GM18508 (cell line): ENCODE data around the gene TOP1.

ENCODE experiments used
- ATAC-seq: cut with Tn5 transposase; IDR thresholded peaks from one replicate; pipeline ENCODE4 v1.9.1; 2021; ENCODE audit warnings: moderate number of reproducible peaks; ENCODE audit not compliant: insufficient read depth, unreplicated experiment

TOP1 gene

DNA sequence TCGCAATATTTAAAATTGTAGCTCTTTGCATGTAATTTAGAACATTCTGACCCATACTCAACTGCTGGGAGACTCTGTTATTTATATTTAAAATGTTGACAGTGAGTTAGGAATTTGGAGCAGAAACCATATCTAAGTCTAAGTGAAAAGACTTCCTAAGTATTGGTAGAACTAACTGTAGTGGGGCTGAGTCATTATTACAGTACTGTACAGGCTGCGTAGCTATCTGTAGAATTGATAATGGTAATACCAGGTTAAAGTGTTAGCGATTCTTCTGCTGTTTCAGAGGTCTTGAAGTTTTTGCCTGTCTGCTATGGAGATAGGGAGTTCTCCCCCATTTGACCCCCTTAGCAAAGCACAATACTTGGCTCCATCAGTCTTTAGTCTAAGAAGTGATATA, 3.6 kb downstream of the TOP1 start:
- no peak for ATAC-seq

DNA sequence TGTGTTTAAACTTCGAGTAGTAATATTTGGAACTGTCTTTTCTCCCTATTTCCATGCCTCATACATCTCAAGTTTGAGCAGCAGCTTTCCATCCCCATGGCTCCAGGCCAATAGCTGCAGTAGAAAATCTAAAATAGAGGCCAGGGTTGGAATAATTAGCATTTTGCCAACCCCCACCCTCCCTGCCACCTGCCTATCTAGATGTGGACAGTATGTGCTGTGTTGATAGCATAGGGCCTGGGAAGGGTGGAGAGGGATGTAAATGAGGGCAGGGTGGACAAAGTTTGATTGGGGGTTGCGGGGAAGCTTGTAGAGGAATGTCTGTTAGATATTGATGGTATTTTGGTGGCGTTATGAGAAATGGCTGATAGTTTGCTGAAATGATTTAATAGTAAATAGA, 5.6 kb downstream of the TOP1 start:
- ATAC-seq = no peak

DNA sequence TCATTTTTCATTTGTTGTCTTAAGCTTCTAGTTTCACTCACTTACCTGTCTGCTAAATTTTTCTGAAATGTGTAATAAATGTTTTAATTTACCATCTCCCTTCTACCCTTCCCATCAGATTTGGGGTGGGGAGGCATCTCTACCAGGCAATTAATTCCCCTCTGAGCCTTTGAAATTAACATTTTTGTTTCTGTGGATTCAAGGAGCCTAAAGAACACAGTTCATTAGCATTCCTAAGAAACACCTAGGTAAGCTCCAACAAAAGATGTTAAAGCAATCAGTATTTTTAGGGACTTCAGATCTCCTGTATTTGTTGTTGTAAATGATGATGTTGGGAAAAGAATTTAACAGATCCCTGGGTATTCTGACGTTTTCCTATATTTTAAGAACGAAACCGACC, 6.6 kb downstream of the TOP1 start:
- no peak for ATAC-seq

DNA sequence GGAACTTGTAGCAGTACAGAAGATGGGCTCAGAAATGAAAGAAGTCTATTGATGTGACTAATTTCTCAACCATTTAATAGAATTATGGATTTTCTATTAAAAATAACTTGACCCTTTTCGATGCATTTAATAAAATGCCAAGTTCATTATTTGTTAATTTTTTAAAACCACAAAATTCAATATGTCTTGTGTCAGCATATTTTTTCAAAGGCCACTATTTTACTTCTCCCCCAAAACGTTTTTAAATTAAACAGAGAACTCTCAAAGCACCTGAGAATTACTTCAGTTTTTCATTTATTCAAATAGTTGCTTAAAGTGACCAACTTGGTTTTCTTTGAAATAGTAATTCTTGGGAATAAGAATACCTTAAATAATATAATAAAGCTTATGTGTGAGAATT, 8.6 kb downstream of the TOP1 start:
- no peak for ATAC-seq

DNA sequence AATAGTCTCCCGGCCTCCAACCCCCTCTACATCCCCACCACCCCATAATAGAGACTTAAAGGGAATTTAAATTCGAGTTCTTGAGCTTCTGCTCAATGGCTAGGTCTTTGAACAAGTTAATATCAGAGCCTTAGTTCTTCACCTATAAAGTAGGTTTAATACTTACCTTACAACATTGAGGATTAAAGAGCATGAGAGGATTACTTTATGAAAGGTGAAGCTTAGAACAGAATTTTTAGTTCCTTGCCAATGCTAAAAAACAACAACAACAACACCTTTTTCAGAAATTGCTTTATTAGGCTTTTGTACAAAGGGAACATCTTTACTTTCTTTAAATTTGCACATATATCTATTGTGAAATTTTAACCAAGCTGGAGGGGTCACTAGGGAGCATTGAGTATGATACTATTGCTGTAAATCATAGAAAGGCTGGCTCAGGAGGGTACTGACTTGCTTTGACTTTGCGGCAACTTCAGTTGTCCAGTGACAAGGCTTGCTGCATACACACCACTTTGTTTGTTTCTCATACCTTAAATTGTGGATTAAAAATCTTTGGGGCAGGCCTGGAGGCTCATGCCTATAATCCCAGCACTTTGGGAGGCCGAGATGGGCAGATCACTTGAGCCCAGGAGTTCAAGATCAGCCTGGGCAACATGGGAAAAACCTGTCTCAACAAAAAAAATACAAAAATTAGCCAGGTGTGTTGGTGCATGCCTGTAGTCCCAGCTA, 9.7 kb downstream of the TOP1 start:
- ATAC-seq = no peak

DNA sequence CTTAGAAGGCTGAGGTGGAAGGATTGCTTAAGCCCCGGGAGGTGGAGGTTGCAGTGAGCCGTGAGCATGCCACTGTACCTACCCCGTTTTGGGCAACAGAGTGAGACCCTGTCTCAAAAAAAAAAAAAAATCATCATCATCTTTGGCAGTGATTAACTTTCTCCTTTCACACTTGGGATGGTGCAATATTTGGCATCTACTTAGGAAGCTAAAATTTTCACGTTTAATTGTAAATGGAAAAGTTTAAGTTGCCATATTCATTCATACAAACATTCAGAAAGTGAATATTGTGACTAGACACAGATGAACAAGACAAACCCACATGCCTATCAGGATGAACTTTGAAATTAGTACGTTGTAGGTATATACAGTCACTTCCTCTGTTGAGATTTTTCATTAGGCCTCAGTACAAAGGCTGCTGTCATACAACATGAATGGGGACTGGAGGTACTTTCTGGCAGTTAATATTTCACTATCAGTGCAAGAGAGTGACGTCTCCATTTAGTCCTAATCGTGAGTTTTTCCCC, 10.3 kb downstream of the TOP1 start:
- ATAC-seq = no peak

DNA sequence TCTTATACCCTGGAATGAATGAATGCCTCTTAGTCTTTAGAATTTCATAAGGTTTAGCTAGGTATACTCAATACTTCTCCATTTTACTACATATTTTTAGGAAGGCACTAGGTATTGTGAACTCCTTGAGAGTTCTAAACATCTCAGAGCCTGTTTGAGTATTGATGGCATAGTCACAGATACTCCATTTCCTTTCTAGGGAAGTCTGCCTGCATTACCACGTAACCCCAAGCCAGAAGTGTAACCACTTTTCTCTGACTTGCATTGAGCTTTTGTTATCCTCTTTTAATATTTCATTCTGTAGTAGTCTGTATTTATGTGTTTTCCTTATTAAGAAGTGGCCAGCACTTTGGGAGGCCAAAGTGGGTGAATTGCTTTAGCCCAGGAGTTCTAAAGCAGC, 12.2 kb downstream of the TOP1 start:
- ATAC-seq = no peak

DNA sequence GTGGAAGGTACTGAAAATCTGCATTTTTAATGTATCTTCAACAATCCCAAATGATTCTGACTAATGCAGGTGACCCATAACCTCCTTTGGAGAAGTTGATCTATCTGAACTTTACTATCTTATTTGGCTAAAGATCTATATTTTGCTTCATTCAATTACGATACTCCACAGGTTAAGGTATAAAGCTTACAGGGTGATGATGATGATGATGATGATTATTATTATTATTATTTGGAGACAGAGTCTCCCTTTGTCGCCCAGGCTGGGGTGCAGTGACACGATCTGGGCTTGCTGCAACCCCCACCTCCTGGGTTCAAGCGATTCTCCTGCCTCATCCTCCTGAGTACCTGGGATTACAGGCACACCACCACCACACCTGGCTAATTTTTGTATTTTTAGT, 13.1 kb downstream of the TOP1 start:
- no peak for ATAC-seq

DNA sequence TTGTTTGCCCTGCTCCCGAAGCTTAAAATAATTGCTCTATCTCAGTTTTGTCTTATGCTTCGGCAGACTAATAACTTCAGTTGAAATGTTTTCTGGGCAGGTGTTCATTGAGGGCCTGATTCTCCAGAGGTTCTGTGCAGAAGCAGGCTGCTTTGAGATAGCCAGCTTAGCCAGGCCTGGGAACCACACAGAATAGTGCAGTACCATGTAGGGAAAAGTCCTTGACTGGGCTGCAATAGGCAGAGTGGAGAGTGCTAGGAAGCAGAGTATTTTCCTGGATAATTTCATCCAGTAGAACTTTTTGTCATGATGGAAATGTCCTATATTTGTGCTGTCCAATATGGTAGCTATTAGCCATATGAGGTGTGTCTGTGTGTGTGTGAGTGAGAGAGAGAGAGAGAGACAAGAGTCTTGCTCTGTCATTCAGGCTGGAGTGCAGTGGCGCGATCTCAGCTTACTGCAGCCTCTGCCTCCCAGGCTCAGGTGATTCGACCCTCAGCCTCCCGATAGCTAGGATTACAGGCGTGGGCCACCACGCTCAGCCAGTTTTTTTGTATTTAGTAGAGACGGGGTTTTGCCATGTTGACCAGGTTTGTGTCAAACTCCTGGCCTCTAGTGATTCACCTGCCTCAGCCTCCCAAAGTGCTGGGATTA, 15.9 kb downstream of the TOP1 start:
- ATAC-seq = no peak

DNA sequence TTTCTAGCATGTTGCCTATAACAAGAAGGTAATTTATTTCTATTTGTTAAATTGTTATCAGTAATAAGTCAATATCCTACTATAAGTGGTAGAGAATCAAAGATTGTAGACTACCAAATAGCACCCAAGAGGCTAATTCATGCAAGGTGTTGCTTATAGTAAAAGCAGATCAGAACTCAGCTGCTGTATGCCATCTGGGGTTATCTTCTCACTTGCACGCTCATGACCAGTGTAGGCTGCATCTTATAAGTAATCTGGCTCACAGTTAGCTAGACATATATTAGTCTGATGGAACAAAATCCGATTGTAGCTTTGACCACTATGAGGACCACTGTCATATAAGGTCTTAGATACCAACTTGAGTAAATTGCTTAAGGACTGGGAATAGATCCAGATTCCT, 17.0 kb downstream of the TOP1 start:
- no peak for ATAC-seq

DNA sequence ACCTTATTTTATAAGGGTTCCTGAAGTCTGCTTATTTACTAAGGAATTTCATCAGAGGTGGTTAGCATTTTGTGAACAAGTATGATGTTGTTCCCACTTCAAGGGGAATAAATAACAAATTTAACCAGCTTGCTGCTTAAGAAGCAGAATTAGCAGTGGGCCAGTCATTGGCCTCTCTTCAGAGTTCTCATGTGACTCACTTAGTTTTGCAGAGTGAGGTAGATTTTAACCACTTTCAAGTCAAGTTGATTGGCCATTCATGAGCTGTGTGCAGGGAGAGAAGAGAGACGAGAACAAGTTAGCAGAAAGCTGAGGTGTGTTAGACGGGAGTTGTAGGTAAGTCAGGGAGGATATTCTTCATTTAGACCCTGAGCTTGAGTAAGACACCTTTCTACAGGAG, 18.1 kb downstream of the TOP1 start:
- ATAC-seq = no peak

DNA sequence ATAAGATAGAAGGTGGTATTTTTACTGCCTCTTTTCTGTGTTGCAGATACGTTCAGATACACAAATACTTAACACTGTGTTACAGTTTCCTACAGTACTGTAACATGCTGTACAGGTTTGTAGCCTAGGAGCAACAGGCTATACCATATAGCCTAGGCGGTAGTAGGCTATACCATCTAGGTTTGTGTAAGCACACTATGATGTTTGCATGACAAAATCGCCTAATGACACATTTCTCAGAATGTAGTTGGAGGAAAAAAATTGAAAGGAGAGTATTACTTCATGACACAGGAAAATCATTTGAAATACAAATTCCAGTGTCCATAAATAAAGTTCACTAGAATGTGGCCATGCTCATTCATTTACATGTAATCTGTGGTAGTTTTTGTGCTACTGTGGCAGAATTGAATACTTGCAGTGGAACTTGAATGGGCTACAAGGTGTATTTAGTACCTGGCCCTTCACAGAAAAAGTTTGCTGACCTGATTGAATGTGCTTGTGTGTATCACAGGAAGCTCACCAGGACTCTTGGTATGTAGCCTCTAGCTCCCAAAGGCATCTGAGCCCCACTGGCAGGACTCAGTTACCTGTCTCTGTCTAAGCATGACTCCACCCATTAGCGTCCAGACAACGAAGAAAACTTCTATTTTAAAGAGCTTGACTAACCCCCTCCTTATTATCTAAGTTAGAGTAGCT, 18.8 kb downstream of the TOP1 start:
- no peak for ATAC-seq

DNA sequence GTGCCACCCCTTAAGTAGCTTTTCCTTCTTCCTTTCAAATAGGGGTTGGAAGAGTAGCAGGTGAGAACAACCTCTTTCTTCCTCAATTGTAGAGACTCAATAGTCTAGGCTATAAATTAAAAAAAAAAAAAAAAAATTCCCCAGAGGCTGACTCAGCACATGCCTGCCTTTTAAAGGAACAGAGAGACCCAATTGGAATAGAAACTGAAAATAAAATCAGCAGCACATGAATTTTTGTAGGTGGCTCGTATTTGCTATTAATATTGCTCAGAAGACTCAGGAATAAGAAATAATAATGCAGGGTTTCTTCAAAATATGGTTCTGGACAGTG, 19.3 kb downstream of the TOP1 start:
- ATAC-seq = no peak

DNA sequence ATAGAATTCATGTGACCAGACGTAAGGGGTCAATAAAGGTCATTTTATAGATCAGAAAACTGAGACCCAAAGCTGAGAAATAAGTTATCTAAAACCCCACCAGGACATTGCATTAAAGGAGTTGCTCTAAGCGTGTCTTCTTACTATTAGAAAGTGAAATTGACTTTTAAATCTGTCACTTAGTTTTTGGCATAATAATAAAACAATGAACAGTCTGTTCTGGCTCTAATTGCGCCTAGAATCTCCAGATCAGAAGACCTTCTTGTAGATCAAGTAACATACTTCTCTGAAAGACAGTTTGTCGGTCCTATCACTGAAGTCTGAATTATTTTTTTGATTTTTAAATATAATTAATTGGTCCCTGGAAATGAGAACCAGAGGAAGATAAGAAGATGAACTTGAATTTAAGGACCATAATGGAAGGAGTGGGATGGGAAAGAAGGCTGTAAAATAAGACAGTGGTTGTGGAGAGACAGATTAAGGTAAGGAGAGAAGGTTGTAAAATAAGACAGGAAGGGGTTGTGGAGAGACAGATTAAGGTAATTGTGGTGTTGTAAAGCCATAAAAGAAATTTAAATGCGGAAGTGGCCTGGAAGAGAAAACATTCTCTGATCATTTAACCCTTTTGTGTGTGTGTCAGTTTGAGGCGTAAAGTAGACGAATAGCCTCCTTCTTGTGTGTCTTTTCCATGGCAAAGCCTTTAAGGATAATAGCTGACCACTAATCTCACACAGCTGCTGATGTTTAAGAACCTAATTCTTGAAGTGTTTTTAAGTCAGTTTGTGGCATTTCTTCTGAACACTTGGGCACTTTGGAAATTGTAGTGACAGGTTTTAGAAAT, 20.1 kb downstream of the TOP1 start:
- no peak for ATAC-seq

DNA sequence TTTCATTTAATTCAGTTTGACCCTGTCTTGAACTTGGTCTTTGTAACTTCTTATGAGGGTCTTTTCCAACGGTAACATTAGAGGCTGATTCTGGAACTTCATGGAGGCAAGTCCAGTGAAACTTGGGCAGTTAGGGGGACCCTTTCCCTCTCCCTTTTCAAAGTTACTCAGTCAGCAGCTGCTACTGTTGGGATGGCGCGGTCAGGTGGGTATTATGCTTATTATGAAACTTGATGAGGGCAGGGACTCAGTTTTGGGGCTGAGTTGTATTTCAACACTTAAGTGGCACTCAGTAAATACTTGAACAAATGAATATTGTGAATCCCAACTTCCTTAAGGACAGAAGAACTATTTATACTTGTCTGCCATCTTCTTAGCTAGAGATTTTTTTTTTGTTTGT, 20.8 kb downstream of the TOP1 start:
- ATAC-seq = no peak

DNA sequence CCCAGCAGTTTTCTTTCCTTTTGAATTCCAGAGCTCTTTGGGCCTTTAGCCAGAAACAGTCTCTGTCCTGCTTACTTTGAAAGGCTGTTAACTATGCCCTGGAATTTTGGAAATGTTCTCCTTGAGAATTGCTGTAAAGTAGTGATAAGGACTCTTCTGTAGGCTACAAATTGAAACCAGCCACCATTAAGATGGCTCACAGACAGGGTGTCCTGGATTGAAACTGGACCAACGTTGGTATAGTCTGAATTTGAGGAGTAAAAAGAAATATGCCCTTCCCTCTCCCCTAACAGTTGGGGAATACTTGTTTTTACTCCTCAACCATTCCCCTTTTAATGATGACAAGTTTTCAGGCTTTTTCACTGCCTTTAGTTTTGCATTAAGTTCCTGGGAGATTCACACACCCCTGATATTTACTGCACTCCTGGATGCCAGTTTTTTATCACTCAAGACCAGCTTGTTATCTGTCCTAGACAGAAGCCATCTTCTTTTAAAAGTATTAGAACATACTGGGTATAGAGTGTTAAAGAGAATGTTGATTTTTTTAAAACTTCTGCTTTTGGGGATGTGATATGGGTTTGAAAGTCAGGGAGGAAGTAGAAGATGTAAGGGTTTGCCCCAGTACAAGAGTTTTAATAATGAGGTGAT, 21.9 kb downstream of the TOP1 start:
- ATAC-seq = no peak

DNA sequence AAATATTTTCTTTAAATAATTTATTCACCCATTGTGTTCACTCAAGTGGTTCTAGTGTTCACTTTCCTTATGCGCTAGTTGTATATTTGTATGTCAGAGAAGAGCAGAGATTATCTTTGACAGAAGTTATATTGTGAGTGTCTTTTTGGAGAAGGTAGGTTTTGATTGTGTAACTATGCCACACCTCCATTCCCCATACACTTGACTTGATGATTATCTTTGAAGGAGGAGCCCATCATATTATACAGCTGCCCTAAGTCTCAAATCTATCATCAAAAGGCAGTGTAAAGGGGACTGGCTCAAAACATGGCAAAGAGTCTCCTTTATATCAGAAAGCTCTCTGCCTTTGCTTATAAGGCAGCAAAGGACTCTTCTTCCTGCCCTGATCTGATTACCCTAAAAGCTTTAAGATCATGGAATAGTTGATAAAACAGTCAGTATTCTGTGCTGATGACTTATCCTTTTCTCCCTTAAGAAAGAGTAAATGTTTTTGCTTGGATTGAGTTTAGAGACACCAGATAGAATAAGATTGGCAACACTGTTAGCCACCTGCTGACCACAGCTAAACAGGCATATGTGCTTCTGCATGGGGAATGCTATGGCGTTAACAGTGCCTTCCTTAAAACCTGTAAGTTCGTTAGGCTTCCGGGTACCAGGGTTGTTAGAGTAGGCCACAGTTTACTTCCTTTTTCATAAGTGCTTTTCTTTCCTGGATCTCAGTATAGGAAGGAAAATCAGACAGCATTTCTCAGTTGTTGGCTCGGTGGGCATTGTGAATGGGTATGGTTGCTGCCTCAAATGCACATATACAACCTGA, 22.6 kb downstream of the TOP1 start:
- ATAC-seq = no peak

DNA sequence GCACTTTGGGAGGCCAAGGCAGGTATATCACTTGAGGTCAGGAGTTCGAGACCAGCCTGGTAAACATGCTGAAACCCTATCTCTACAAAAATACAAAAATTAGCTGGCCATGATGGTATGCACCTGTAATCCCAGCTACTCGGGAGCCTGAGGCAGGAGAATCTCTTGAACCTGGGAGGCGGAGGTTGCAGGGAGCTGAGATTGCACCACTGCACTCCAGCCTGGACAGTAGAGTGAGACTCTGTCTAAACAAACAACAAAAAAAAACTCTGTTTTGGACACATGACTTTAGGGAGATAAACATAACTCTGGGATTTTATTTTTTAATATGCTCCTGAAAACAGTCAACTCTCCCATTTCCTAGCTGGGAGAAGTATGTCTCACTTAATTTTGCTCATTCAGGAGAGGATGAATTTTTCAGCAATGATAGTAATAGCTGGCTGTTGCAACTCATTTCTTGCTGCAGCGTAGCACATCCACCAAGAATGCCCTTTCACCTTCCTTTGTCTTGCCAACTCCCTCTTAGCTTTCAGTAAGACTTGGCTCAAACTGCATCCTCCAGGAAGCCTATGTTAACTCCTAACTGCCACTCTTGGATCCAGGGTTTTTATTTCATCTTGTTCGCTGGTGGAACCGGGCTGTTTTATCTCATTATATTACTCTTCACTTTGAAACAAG, 24.3 kb downstream of the TOP1 start:
- ATAC-seq = no peak
